NCI-H748 (cell line): ENCODE results near the gene SCAP.

Source experiments
- DNase-seq: peaks from one replicate; lab custom pipeline; 2025; ENCODE audit not compliant: unreplicated experiment; lab: John Stamatoyannopoulos, UW

SCAP gene

GRCh38 chr3:47367631-47368030, 108.1 kb downstream of the SCAP start:
- DNase-seq = no peak

- no peak for DNase-seq
Observed at GRCh38 chr3:47366833-47367232, 108.9 kb downstream of the SCAP start.

GRCh38 chr3:47365213-47366153, 110.3 kb downstream of the SCAP start:
- no peak for DNase-seq
